Ovary (tissue), 9 donors: ENCODE data around the gene GPATCH1. TPM values are rescaled to one million over a fixed set of nuclear protein-coding genes. Genes with fewer than 3 reads are reported as not detected.
A peak's percentile ranks its signal among the peaks of the same experiment; 100 is the strongest.

Source experiments
- DNase-seq, 5 donors: peaks; one replicate each; pipeline ENCODE4 v3.0.0-alpha.2; 2019 to 2020
- H3K27ac ChIP-seq, 2 donors: fragments of 200-600 bp; one replicate each; pipeline versions ENCODE4 v1.5.1 to v1.8.0; 2019 to 2022
- H3K27me3 ChIP-seq: fragments of 200-600 bp; one replicate; pipeline ENCODE4 v1.8.0; 2022
- H3K36me3 ChIP-seq: fragments of 200-600 bp; sonication (generic); one replicate; pipeline ENCODE4 v1.5.1; 2019
- H3K4me1 ChIP-seq: one replicate; pipeline ENCODE4 v1.8.1; 2013; ENCODE audit warnings: mild to moderate bottlenecking, moderate library complexity; ENCODE audit not compliant: insufficient read depth
- H3K4me3 ChIP-seq: fragments of 200-600 bp; sonication (generic); one replicate; pipeline ENCODE4 v1.5.1; 2017
- H3K9me3 ChIP-seq, 2 donors: fragments of 200-600 bp in 1 of 2; sonication (generic) in 1 of 2; one replicate each; pipeline versions ENCODE4 v1.5.1 to v1.8.1; 2013 to 2019; ENCODE audit warnings: mild to moderate bottlenecking in 1 of 2, moderate library complexity in 1 of 2
- CTCF ChIP-seq, 3 donors: fragments of 450-650 bp in 2 of 3; fragments of 200-600 bp in 1 of 3; IDR thresholded peaks; one replicate each; pipeline versions ENCODE4 v1.5.1 to v1.8.0; 2016 to 2022; ENCODE audit warnings: antibody characterized with exemption in 3 of 3, mild to moderate bottlenecking in 1 of 3
- EP300 ChIP-seq: sonication (generic); formaldehyde crosslinking; IDR thresholded peaks from one replicate; pipeline ENCODE4 v1.6.1; 2017; ENCODE audit warnings: antibody characterized with exemption
- POLR2A ChIP-seq: fragments of 450-650 bp; IDR thresholded peaks from one replicate; pipeline ENCODE4 v1.6.1; 2017; ENCODE audit warnings: antibody characterized with exemption, mild to moderate bottlenecking, moderate library complexity
- WGBS, 3 donors: extraction: QIAGEN DNeasy Blood & Tissue Kit in 1 of 3; methylation state at CpG; one replicate each; pipeline versions ENCODE4 v1.1.5 to v1.1.7; 2013 to 2017; 5-methylcytosine and 5-hydroxymethylcytosine counted together
- intact Hi-C, 4 donors: fragments of 100-400 bp; cut with DNase I; formaldehyde crosslinking; loops; one replicate each; pipeline versions ENCODE4 v1.11.0 to v1.15.1; 2022 to 2023
- polyA plus RNA-seq, 2 donors: library from polyadenylated mRNA; stranded (reverse); fragments of 200-250 nt in 1 of 2; fragments of 350-450 nt in 1 of 2; fragmentation: Illumina TruSeq in 1 of 2; extraction: RNeasy Lipid Tissue Mini Kit (QIAGEN cat#74804) in 1 of 2; gene quantifications; one replicate each; pipeline ENCODE4 v1.2.3, GENCODE V29; 2013 to 2014
- total RNA-seq, 7 donors: library from RNA; depleted of rRNA in 2 of 7; stranded (reverse); fragments of >200 nt in 2 of 7; fragmentation: NEBNext Ultra II Directional in 3 of 7; extraction: Animal tissue kit (Norgen Biotek cat#: 25700) in 3 of 7; gene quantifications; one replicate each; pipeline versions ENCODE4 v1.1.0 to v1.2.4, GENCODE V29; 2016 to 2023
- donor health status: DM: no; HTN: no; CAD: no; lungs with moderate emphysema.
- donor health status: DM: no; HTN: no; CAD: no.
- donor health status: Bipolar disorder and iron deficiency.
- donor health status: DM: yes; HTN: yes; CAD: no.
- donor health status: DM: no; HTN: no; CAD: no.
- donor health status: DM: yes; HTN: yes; CAD: no.

Gene GPATCH1
- total and polyA plus RNA-seq, 9 donors, result 4.4 to 11.5 (median 10.5) TPM

- Histone ChIP-seq H3K4me3 (no peak overlapping the region), H3K4me1 (peaks cover 7% of the 10 kb centered on the region), H3K27ac (no peak overlapping the region), H3K27me3 (no peaks in the 10 kb centered on the region), H3K9me3 (no peaks in the 10 kb centered on the region), H3K36me3 (no peaks in the 10 kb centered on the region)
- intact Hi-C loops, result no loop called here
- TF ChIP-seq EP300, result no peak
- TF ChIP-seq CTCF (IDR thresholded peaks at IDR 0.05), result no peak
- no peak for TF ChIP-seq POLR2A
- DNase-seq, result no peak
- WGBS, 3 donors, result 80 to 85% (median 84%) methylated on average over 10 of the region's 10 CpGs
Observed at GRCh38 chr19:33108161-33108560, 27.2 kb downstream of the GPATCH1 start.

GRCh38 chr19:33110137-33110910 is 29.3 kb downstream of the GPATCH1 start:
- no peaks in the 10 kb centered on the region for H3K27me3 ChIP-seq
- no peak overlapping the region for H3K4me3 ChIP-seq
- peak in 1 of 5 donors; percentile 25 for DNase-seq
- peaks cover 7% of the 10 kb centered on the region for H3K4me1 ChIP-seq
- intact Hi-C loops, result no loop called here
- no peaks in the 10 kb centered on the region for H3K36me3 ChIP-seq
- no peak for TF ChIP-seq EP300
- TF ChIP-seq CTCF (IDR thresholded peaks at IDR 0.05), result no peak
- no peak for TF ChIP-seq POLR2A
- H3K27ac ChIP-seq, result peak overlapping the region; percentile 9 to 64
- no peaks in the 10 kb centered on the region for H3K9me3 ChIP-seq
- WGBS, 3 donors, result 17 to 42% (median 27%) methylated on average over 9 of the region's 9 CpGs

GRCh38 chr19:33111587-33111986 is 30.6 kb downstream of the GPATCH1 start:
- Histone ChIP-seq H3K36me3 (no peaks in the 10 kb centered on the region), H3K4me1 (peaks cover 7% of the 10 kb centered on the region), H3K9me3 (no peaks in the 10 kb centered on the region), H3K4me3 (no peak overlapping the region), H3K27me3 (no peaks in the 10 kb centered on the region), H3K27ac (no peak overlapping the region)
- 90 to 91% (median 91%) methylated on average over 11 of the region's 11 CpGs for WGBS, 3 donors
- no peak for TF ChIP-seq POLR2A
- no peak for DNase-seq
- intact Hi-C loops, result no loop called here

- WGBS, 3 donors, result 82 to 87% (median 83%) methylated on average over 4 of the region's 4 CpGs
- intact Hi-C loops, result no loop called here
- TF ChIP-seq CTCF (IDR thresholded peaks at IDR 0.05) (no peak), POLR2A (no peak), EP300 (no peak)
- H3K27me3 ChIP-seq, result no peaks in the 10 kb centered on the region
- H3K4me3 ChIP-seq, result no peak overlapping the region
- H3K4me1 ChIP-seq, result peaks cover 3% of the 10 kb centered on the region
- no peaks in the 10 kb centered on the region for H3K9me3 ChIP-seq
- no peak for DNase-seq
- H3K36me3 ChIP-seq, result no peaks in the 10 kb centered on the region
- no peak overlapping the region for H3K27ac ChIP-seq
Observed at GRCh38 chr19:33114312-33114711, 33.3 kb downstream of the GPATCH1 start.

- H3K4me1 ChIP-seq, result no peaks in the 10 kb centered on the region
- no peak overlapping the region for H3K27ac ChIP-seq
- H3K36me3 ChIP-seq, result no peaks in the 10 kb centered on the region
- H3K4me3 ChIP-seq, result no peak overlapping the region
- no peaks in the 10 kb centered on the region for H3K27me3 ChIP-seq
- TF ChIP-seq POLR2A (no peak), CTCF (IDR thresholded peaks at IDR 0.05) (no peak), EP300 (no peak)
- DNase-seq, result no peak
- intact Hi-C loops, result no loop called here
- H3K9me3 ChIP-seq, result no peaks in the 10 kb centered on the region
- 88 to 92% (median 89%) methylated on average over 8 of the region's 8 CpGs for WGBS, 3 donors
Observed at GRCh38 chr19:33117501-33117900, 36.5 kb downstream of the GPATCH1 start.
